Liver (tissue), 9 donors: Measurements from ENCODE around the gene PRKAR1B. TPM values are rescaled to one million over a fixed set of nuclear protein-coding genes. Genes with fewer than 3 reads are reported as not detected.
"Not testable (repeated sequence)": the region's sequence is repeated elsewhere in the genome, so short reads cannot be mapped to it uniquely, and the experiment has no call there.

Experiments
- DNase-seq: peaks from one replicate; pipeline ENCODE4 v3.0.0-alpha.2; 2017; ENCODE audit warnings: low spot score
- H3K27ac ChIP-seq, 2 donors: one replicate each; pipeline ENCODE4 v1.7.0; 2013; ENCODE audit warnings: inconsistent platforms in 2 of 2, low read length in 2 of 2, control low read depth in 1 of 2, low read depth in 1 of 2, mild to moderate bottlenecking in 1 of 2
- H3K27me3 ChIP-seq, 4 donors: one replicate each; pipeline versions ENCODE4 v1.6.1 to v1.7.0; 2013; ENCODE audit warnings: low read length in 3 of 4, inconsistent platforms in 1 of 4, mild to moderate bottlenecking in 1 of 4, moderate library complexity in 1 of 4; ENCODE audit not compliant: control insufficient read depth in 4 of 4, insufficient read depth in 4 of 4
- H3K36me3 ChIP-seq, 4 donors: one replicate each; pipeline versions ENCODE4 v1.6.1 to v1.7.0; 2013; ENCODE audit warnings: low read length in 3 of 4, mild to moderate bottlenecking in 3 of 4, low read depth in 1 of 4, moderate library complexity in 1 of 4; ENCODE audit not compliant: control insufficient read depth in 4 of 4, insufficient read depth in 3 of 4
- H3K4me1 ChIP-seq, 4 donors: one replicate each; pipeline versions ENCODE4 v1.6.1 to v1.7.0; 2013; ENCODE audit warnings: low read length in 3 of 4, mild to moderate bottlenecking in 3 of 4, moderate library complexity in 1 of 4; ENCODE audit not compliant: control insufficient read depth in 4 of 4, insufficient read depth in 4 of 4
- H3K4me3 ChIP-seq, 3 donors: one replicate each; pipeline versions ENCODE4 v1.6.1 to v1.7.0; 2013; ENCODE audit warnings: low read length in 3 of 3, control low read depth in 1 of 3, low read depth in 1 of 3, mild to moderate bottlenecking in 1 of 3
- H3K9ac ChIP-seq, 2 donors: one replicate each; pipeline ENCODE4 v1.7.0; 2013; ENCODE audit warnings: low read length in 2 of 2, mild to moderate bottlenecking in 2 of 2, moderate library complexity in 2 of 2, control low read depth in 1 of 2, low read depth in 1 of 2
- H3K9me3 ChIP-seq, 4 donors: one replicate each; pipeline versions ENCODE4 v1.6.1 to v1.7.0; 2013; ENCODE audit warnings: low read length in 3 of 4; ENCODE audit not compliant: control insufficient read depth in 4 of 4
- EGR1 ChIP-seq, 2 donors: IDR thresholded peaks; 2 replicates each; pipeline ENCODE4 v1.6.1; 2016 to 2018; ENCODE audit warnings: antibody characterized with exemption in 2 of 2, low read depth in 2 of 2
- FOXA2 ChIP-seq: IDR thresholded peaks from 2 replicates; pipeline ENCODE4 v1.6.1; 2016; ENCODE audit warnings: antibody characterized with exemption
- GABPA ChIP-seq, 2 donors: IDR thresholded peaks in 1 of 2; conservative IDR thresholded peaks in 1 of 2; 2 replicates each; pipeline ENCODE4 v1.6.1; 2016; ENCODE audit warnings: antibody characterized with exemption in 2 of 2, mild to moderate bottlenecking in 1 of 2, moderate library complexity in 1 of 2
- HNF4G ChIP-seq: IDR thresholded peaks from 2 replicates; pipeline ENCODE4 v1.6.1; 2016; ENCODE audit warnings: antibody characterized with exemption
- JUND ChIP-seq, 2 donors: IDR thresholded peaks; 2 replicates each; pipeline ENCODE4 v1.6.1; 2016; ENCODE audit warnings: antibody characterized with exemption in 2 of 2
- MAX ChIP-seq: IDR thresholded peaks from 2 replicates; pipeline ENCODE4 v1.6.1; 2016; ENCODE audit warnings: antibody characterized with exemption
- NR2F2 ChIP-seq: IDR thresholded peaks from 2 replicates; pipeline ENCODE4 v1.6.1; 2016; ENCODE audit warnings: antibody characterized with exemption
- RAD21 ChIP-seq, 2 donors: IDR thresholded peaks; 2 replicates each; pipeline ENCODE4 v1.6.1; 2016; ENCODE audit warnings: antibody characterized with exemption in 2 of 2, mild to moderate bottlenecking in 2 of 2
- REST ChIP-seq: IDR thresholded peaks from 2 replicates; pipeline ENCODE4 v1.6.1; 2016; ENCODE audit warnings: antibody characterized with exemption, mild to moderate bottlenecking
- SP1 ChIP-seq: IDR thresholded peaks from 2 replicates; pipeline ENCODE4 v1.6.1; 2018; ENCODE audit warnings: antibody characterized with exemption, mild to moderate bottlenecking
- TAF1 ChIP-seq: conservative IDR thresholded peaks from 2 replicates; pipeline ENCODE4 v1.6.1; 2016; ENCODE audit warnings: antibody characterized with exemption, mild to moderate bottlenecking
- YY1 ChIP-seq: IDR thresholded peaks from 2 replicates; pipeline ENCODE4 v1.6.1; 2016; ENCODE audit warnings: antibody characterized with exemption, mild to moderate bottlenecking
- ZBTB33 ChIP-seq: IDR thresholded peaks from 2 replicates; pipeline ENCODE4 v1.6.1; 2016; ENCODE audit warnings: antibody characterized with exemption
- WGBS: extraction: QIAGEN DNeasy Blood & Tissue Kit; methylation state at CpG from one replicate; pipeline ENCODE4 v1.1.7; 2013; 5-methylcytosine and 5-hydroxymethylcytosine counted together
- polyA plus RNA-seq, 2 donors: library from polyadenylated mRNA; stranded (reverse) in 1 of 2; unstranded in 1 of 2; fragments of 200-250 nt in 1 of 2; fragments of >200 nt in 1 of 2; fragmentation: Nextera tagmentation in 1 of 2; extraction: Ambion mirVana in 1 of 2; gene quantifications; one replicate each; pipeline versions ENCODE4 v1.2.1 to v1.2.3, GENCODE V29; 2013 to 2015
- total RNA-seq, 2 donors: library from RNA; depleted of rRNA; stranded (reverse); fragments of >200 nt; gene quantifications; one replicate each; pipeline ENCODE4 v1.2.3, GENCODE V29; 2014
- donor health status: healthy.
- donor health status: healthy.
- donor health status: healthy.
- donor health status: healthy.
- donor health status: healthy.

The PRKAR1B gene
- total and polyA plus RNA-seq, 4 donors, result 11.1 to 14.4 (median 12.4) TPM

GRCh38 chr7:613442-614140, 113.5 kb downstream of the PRKAR1B start:
- no peak overlapping the region for H3K9ac ChIP-seq
- no peak overlapping the region for H3K27ac ChIP-seq
- H3K9me3 ChIP-seq, result no peaks in the 10 kb centered on the region
- no peaks in the 10 kb centered on the region for H3K4me1 ChIP-seq
- 92% methylated on average over 38 of the region's 38 CpGs for WGBS
- DNase-seq, result no peak
- no peaks in the 10 kb centered on the region for H3K36me3 ChIP-seq
- H3K27me3 ChIP-seq, result no peaks in the 10 kb centered on the region
- no peak overlapping the region for H3K4me3 ChIP-seq
- TF ChIP-seq REST (no peak), EGR1 (IDR thresholded peaks at IDR 0.05; ENCODE audit: low read depth in 2 of 2) (no peak), ZBTB33 (no peak), MAX (no peak), YY1 (no peak)

GRCh38 chr7:611837-612236, 115.2 kb downstream of the PRKAR1B start:
- not testable (repeated sequence) for H3K27me3 ChIP-seq, H3K9me3 ChIP-seq, H3K4me1 ChIP-seq, H3K4me3 ChIP-seq, H3K9ac ChIP-seq, DNase-seq, H3K27ac ChIP-seq, H3K36me3 ChIP-seq
- WGBS, result 94% methylated on average over 7 of the region's 7 CpGs

GRCh38 chr7:611281-611810, 115.7 kb downstream of the PRKAR1B start:
- no peak for DNase-seq
- Histone ChIP-seq H3K9me3 (no peaks in the 10 kb centered on the region), H3K4me3 (no peak overlapping the region), H3K27ac (peak overlapping the region in 1 of 2 donors; percentile 60), H3K27me3 (no peaks in the 10 kb centered on the region), H3K4me1 (no peaks in the 10 kb centered on the region), H3K36me3 (no peaks in the 10 kb centered on the region), H3K9ac (no peak overlapping the region)
- TF ChIP-seq HNF4G, result no peak
- no peak for TF ChIP-seq REST
- no peak for TF ChIP-seq EGR1 (IDR thresholded peaks at IDR 0.05; ENCODE audit: low read depth in 2 of 2)
- TF ChIP-seq JUND (IDR thresholded peaks at IDR 0.05), result no peak
- no peak for TF ChIP-seq YY1
- no peak for TF ChIP-seq SP1
- no peak for TF ChIP-seq TAF1
- no peak for TF ChIP-seq GABPA (IDR thresholded peaks at IDR 0.05 in 1 of 2, conservative IDR thresholded peaks at IDR 0.05 in 1 of 2)
- TF ChIP-seq ZBTB33, result no peak
- TF ChIP-seq FOXA2, result no peak
- TF ChIP-seq NR2F2, result peak; percentile 4
- TF ChIP-seq RAD21 (IDR thresholded peaks at IDR 0.05), result peak in 1 of 2 donors; percentile 2
- 76% methylated on average over 14 of the region's 14 CpGs for WGBS
